Keratinocyte (primary cell): ENCODE measurements around the gene XPO1. TPM values are rescaled to one million over a fixed set of nuclear protein-coding genes. Genes with fewer than 3 reads are reported as not detected.

Source experiments
- DNase-seq: peaks from one replicate; pipeline ENCODE4 v3.0.0-alpha.2; 2011; ENCODE audit warnings: low read depth, missing footprints, low spot score
- FAIRE-seq: peaks from 2 replicates; lab custom pipeline; 2011; peaks lifted over from hg19 to GRCh38; lab: Jason Lieb, UNC
- H2AFZ ChIP-seq: 2 replicates; pipeline ENCODE4 v1.6.0; 2012; ENCODE audit warnings: low read length, control low read depth, inconsistent platforms; ENCODE audit not compliant: control insufficient read depth
- H3K27ac ChIP-seq: 2 replicates; pipeline ENCODE4 v1.5.1; 2011; ENCODE audit warnings: low read length; ENCODE audit not compliant: control insufficient read depth, insufficient read depth
- H3K27me3 ChIP-seq: 3 replicates; pipeline ENCODE4 v1.6.0; 2011; ENCODE audit warnings: low read length; ENCODE audit not compliant: control insufficient read depth, insufficient read depth; ENCODE audit errors: extremely low read depth
- H3K36me3 ChIP-seq, 2 experiments: 2 replicates in 1 of 2; 3 replicates in 1 of 2; pipeline ENCODE4 v1.5.1; 2011; ENCODE audit warnings: low read length in 2 of 2, mild to moderate bottlenecking in 1 of 2; ENCODE audit not compliant: control insufficient read depth in 2 of 2, insufficient read depth in 2 of 2; ENCODE audit errors: extremely low read depth in 1 of 2
- H3K4me1 ChIP-seq: 3 replicates; pipeline ENCODE4 v1.5.1; 2011; ENCODE audit warnings: low read length; ENCODE audit not compliant: control insufficient read depth, insufficient read depth; ENCODE audit errors: extremely low read depth
- H3K4me2 ChIP-seq: 3 replicates; pipeline ENCODE4 v1.6.0; 2011; ENCODE audit warnings: low read depth, low read length; ENCODE audit not compliant: control insufficient read depth, insufficient read depth; ENCODE audit errors: extremely low read depth
- H3K4me3 ChIP-seq, 3 experiments: fragments of 200-600 bp in 1 of 3; sonication (generic) in 1 of 3; 2 replicates in 2 of 3; 3 replicates in 1 of 3; pipeline ENCODE4 v1.5.1; 2011 to 2016; ENCODE audit warnings: low read length in 3 of 3, mild to moderate bottlenecking in 3 of 3, control low read depth in 2 of 3, inconsistent platforms in 1 of 3, low read depth in 1 of 3, mixed read lengths in 1 of 3, mixed run types in 1 of 3, moderate library complexity in 1 of 3; ENCODE audit not compliant: control insufficient read depth in 2 of 3, insufficient read depth in 2 of 3; ENCODE audit errors: extremely low read depth in 1 of 3
- H3K79me2 ChIP-seq: 2 replicates; pipeline ENCODE4 v1.6.0; 2012; ENCODE audit warnings: low read length; ENCODE audit not compliant: control insufficient read depth, insufficient read depth
- H3K9ac ChIP-seq: 3 replicates; pipeline ENCODE4 v1.6.0; 2011; ENCODE audit warnings: low read length; ENCODE audit not compliant: control insufficient read depth, insufficient read depth; ENCODE audit errors: extremely low read depth
- H3K9me1 ChIP-seq: 3 replicates; pipeline ENCODE4 v1.6.0; 2011; ENCODE audit warnings: low read length; ENCODE audit not compliant: control insufficient read depth, insufficient read depth; ENCODE audit errors: extremely low read depth
- H3K9me3 ChIP-seq: 2 replicates; pipeline ENCODE4 v1.5.1; 2012; ENCODE audit warnings: low read depth, low read length; ENCODE audit not compliant: control insufficient read depth
- H4K20me1 ChIP-seq: 3 replicates; pipeline ENCODE4 v1.6.0; 2011; ENCODE audit warnings: low read length; ENCODE audit not compliant: control insufficient read depth, insufficient read depth; ENCODE audit errors: extremely low read depth
- CTCF ChIP-seq, 3 experiments: IDR thresholded peaks in 1 of 3; conservative IDR thresholded peaks in 1 of 3; optimal IDR thresholded peaks in 1 of 3; 2 replicates in 2 of 3; 3 replicates in 1 of 3; pipeline versions ENCODE3 to v1.5.1; 2011; ENCODE audit warnings: low read length in 3 of 3, mild to moderate bottlenecking in 3 of 3, moderate library complexity in 2 of 3, control low read depth in 1 of 3, inconsistent platforms in 1 of 3; ENCODE audit not compliant: insufficient read depth in 2 of 3; ENCODE audit errors: extremely low read depth in 1 of 3
- EZH2 ChIP-seq: IDR thresholded peaks from one replicate; pipeline ENCODE4 v1.6.1; 2012; ENCODE audit warnings: inconsistent platforms, mild to moderate bottlenecking, low read length, moderate library complexity
- dilution Hi-C: fragments of 300-500 bp; cut with MboI; formaldehyde crosslinking; loops from one replicate; pipeline ENCODE4 v1.7.0; 2020; ENCODE audit warnings: low sequenced_read_pairs; ENCODE audit not compliant: extremely low pct_ligation_motif_present
- polyA plus RNA-seq, 5 experiments: library from polyadenylated mRNA; depleted of rRNA in 3 of 5; stranded (reverse) in 3 of 5; stranded (forward) in 1 of 5; unstranded in 1 of 5; fragments of >200 nt; gene quantifications; 1 replicate in 1 of 5; 2 replicates in 3 of 5; 3 replicates in 1 of 5; pipeline versions ENCODE4 v1.2.1 to v1.2.3, GENCODE V29; 2011 to 2012; ENCODE audit warnings: missing spikeins in 2 of 5, low read depth in 1 of 5, low replicate concordance in 1 of 5

Gene XPO1
- polyA plus RNA-seq, 1 donor (not counting 4 experiments of a cell fraction or from before 2014, with no cell fraction given) = 144 TPM

GRCh38 chr2:61439241-61440002 is 98.7 kb downstream of the XPO1 start:
- Histone ChIP-seq H3K4me2 (no peak overlapping the region), H3K79me2 (peaks cover 94% of the 10 kb centered on the region), H3K9me3 (no peaks in the 10 kb centered on the region), H3K27ac (no peak overlapping the region), H3K9ac (no peak overlapping the region), H3K9me1 (peaks cover 2% of the 10 kb centered on the region), H2AFZ (no peak overlapping the region), H3K27me3 (no peaks in the 10 kb centered on the region), H3K4me1 (no peaks in the 10 kb centered on the region), H4K20me1 (peaks cover 39% of the 10 kb centered on the region), H3K36me3 (no peaks in the 10 kb centered on the region), H3K4me3 (no peak overlapping the region)
- FAIRE-seq = no peak
- DNase-seq = no peak
- dilution Hi-C loops = no loop called here
- TF ChIP-seq CTCF (optimal IDR thresholded peaks at IDR 0.05 in 1 of 3, IDR thresholded peaks at IDR 0.05 in 1 of 3, conservative IDR thresholded peaks at IDR 0.05 in 1 of 3; ENCODE audit: extremely low read depth in 1 of 3, insufficient read depth in 2 of 3, low read length in 3 of 3) = no peak
- TF ChIP-seq EZH2 = no peak

- Histone ChIP-seq H3K4me1 (no peaks in the 10 kb centered on the region), H3K27ac (no peak overlapping the region), H3K9ac (no peak overlapping the region), H3K4me3 (no peak overlapping the region), H3K36me3 (no peaks in the 10 kb centered on the region), H2AFZ (no peak overlapping the region), H3K27me3 (no peaks in the 10 kb centered on the region), H3K9me1 (peaks cover 2% of the 10 kb centered on the region), H3K9me3 (no peaks in the 10 kb centered on the region), H4K20me1 (peaks cover 36% of the 10 kb centered on the region), H3K79me2 (peaks cover 94% of the 10 kb centered on the region), H3K4me2 (no peak overlapping the region)
- dilution Hi-C loops = no loop called here
- no peak for TF ChIP-seq EZH2
- TF ChIP-seq CTCF (optimal IDR thresholded peaks at IDR 0.05 in 1 of 3, IDR thresholded peaks at IDR 0.05 in 1 of 3, conservative IDR thresholded peaks at IDR 0.05 in 1 of 3; ENCODE audit: extremely low read depth in 1 of 3, insufficient read depth in 2 of 3, low read length in 3 of 3) = no peak
- FAIRE-seq = no peak
- DNase-seq = no peak
Measured at GRCh38 chr2:61438670-61439069, 99.5 kb downstream of the XPO1 start.
